OCI-LY3 (cell line): ENCODE measurements around the gene ARL4D.

ENCODE experiments used
- H2AFZ ChIP-seq: fragments of 200-600, 300-600 bp; shearing (Covaris generic); 2 replicates; pipeline ENCODE4 v1.6.0; 2014; ENCODE audit warnings: antibody characterized with exemption, low read depth, low read length
- H3K27ac ChIP-seq: fragments of 200-600, 300-600 bp; sonication (generic); 2 replicates; pipeline ENCODE4 v1.5.1; 2014; ENCODE audit warnings: mild to moderate bottlenecking, low read length, moderate library complexity, mixed read lengths
- H3K27me3 ChIP-seq: fragments of 200-600, 300-600 bp; sonication (generic); 2 replicates; pipeline ENCODE4 v1.6.1; 2014; ENCODE audit warnings: low read depth, low read length, mixed read lengths
- H3K36me3 ChIP-seq: fragments of 200-600, 300-600 bp; sonication (generic); replicated peaks from 2 replicates; pipeline ENCODE3; 2014; ENCODE audit warnings: low read depth, low read length, mixed read lengths
- H3K4me1 ChIP-seq: fragments of 300-600, 200-600 bp; sonication (generic); 2 replicates; pipeline ENCODE4 v1.6.1; 2014; ENCODE audit warnings: low read length, mixed read lengths
- H3K4me2 ChIP-seq: fragments of 200-600, 300-600 bp; sonication (generic); 2 replicates; pipeline ENCODE4 v1.6.1; 2014; ENCODE audit warnings: low read length, mixed read lengths
- H3K4me3 ChIP-seq: fragments of 300-600, 200-600 bp; sonication (generic); 2 replicates; pipeline ENCODE4 v1.5.1; 2014; ENCODE audit warnings: antibody characterized with exemption, mild to moderate bottlenecking, low read length, moderate library complexity
- H3K79me2 ChIP-seq: fragments of 300-600, 200-600 bp; shearing (Covaris generic); 2 replicates; pipeline ENCODE4 v1.6.1; 2014; ENCODE audit warnings: mild to moderate bottlenecking, low read length, mixed read lengths
- H3K9ac ChIP-seq: fragments of 300-600, 200-600 bp; shearing (Covaris generic); 2 replicates; pipeline ENCODE4 v1.6.0; 2014; ENCODE audit warnings: mild to moderate bottlenecking, low read length, moderate library complexity
- H3K9me3 ChIP-seq: fragments of 200-600, 300-600 bp; shearing (Covaris generic); 2 replicates; pipeline ENCODE4 v1.6.1; 2014; ENCODE audit warnings: low read length, mixed read lengths; ENCODE audit not compliant: insufficient read depth
- H4K20me1 ChIP-seq: fragments of 200-600, 300-600 bp; sonication (generic); 2 replicates; pipeline ENCODE4 v1.6.1; 2016; ENCODE audit warnings: low read length, mixed read lengths; ENCODE audit not compliant: insufficient read depth
- CTCF ChIP-seq: fragments of 200-600, 300-600 bp; sonication (generic); IDR thresholded peaks from 2 replicates; pipeline ENCODE4 v1.5.1; 2014; ENCODE audit warnings: antibody characterized with exemption, low read length, low read depth
- EZH2phosphoT487 ChIP-seq: fragments of 200-600 bp; shearing (Covaris generic); IDR thresholded peaks from 2 replicates; pipeline ENCODE4 v1.6.1; 2018; ENCODE audit warnings: antibody characterized with exemption, mixed run types, low read depth

The ARL4D gene

GRCh38 chr17:43402078-43402477, 3.3 kb downstream of the ARL4D start:
- TF ChIP-seq CTCF (no peak), EZH2phosphoT487 (no peak)
- H3K36me3 ChIP-seq: no peaks in the 10 kb centered on the region
- H3K79me2 ChIP-seq: no peaks in the 10 kb centered on the region
- no peak overlapping the region for H2AFZ ChIP-seq
- no peak overlapping the region for H3K27ac ChIP-seq
- no peak overlapping the region for H3K9ac ChIP-seq
- H3K4me2 ChIP-seq: no peak overlapping the region
- no peaks in the 10 kb centered on the region for H3K9me3 ChIP-seq
- H3K4me3 ChIP-seq: no peak overlapping the region
- H3K4me1 ChIP-seq: peaks cover 10% of the 10 kb centered on the region
- H4K20me1 ChIP-seq: no peaks in the 10 kb centered on the region
- H3K27me3 ChIP-seq: no peaks in the 10 kb centered on the region

GRCh38 chr17:43402567-43402966, 3.8 kb downstream of the ARL4D start:
- Histone ChIP-seq H3K79me2 (no peaks in the 10 kb centered on the region), H3K27ac (no peak overlapping the region), H2AFZ (no peak overlapping the region), H3K4me3 (no peak overlapping the region), H3K36me3 (no peaks in the 10 kb centered on the region), H3K9me3 (no peaks in the 10 kb centered on the region), H3K4me2 (no peak overlapping the region), H3K27me3 (peaks cover 3% of the 10 kb centered on the region; the same call in 1 of the 2 replicates), H3K9ac (no peak overlapping the region), H4K20me1 (no peaks in the 10 kb centered on the region), H3K4me1 (peaks cover 10% of the 10 kb centered on the region)
- no peak for TF ChIP-seq CTCF
- TF ChIP-seq EZH2phosphoT487: no peak

GRCh38 chr17:43403846-43404245, 5.1 kb downstream of the ARL4D start:
- H3K36me3 ChIP-seq: no peaks in the 10 kb centered on the region
- no peak overlapping the region for H3K27ac ChIP-seq
- no peaks in the 10 kb centered on the region for H4K20me1 ChIP-seq
- H3K9me3 ChIP-seq: no peaks in the 10 kb centered on the region
- H3K79me2 ChIP-seq: no peaks in the 10 kb centered on the region
- no peak for TF ChIP-seq EZH2phosphoT487
- TF ChIP-seq CTCF: no peak
- H3K4me1 ChIP-seq: peaks cover 6% of the 10 kb centered on the region
- H3K9ac ChIP-seq: no peak overlapping the region
- no peak overlapping the region for H3K4me3 ChIP-seq
- H3K4me2 ChIP-seq: no peak overlapping the region
- H2AFZ ChIP-seq: no peak overlapping the region
- peaks cover 9% of the 10 kb centered on the region; the same call in 1 of the 2 replicates for H3K27me3 ChIP-seq

- no peak overlapping the region for H3K9ac ChIP-seq
- no peak overlapping the region for H3K4me3 ChIP-seq
- H3K9me3 ChIP-seq: no peaks in the 10 kb centered on the region
- peaks cover 9% of the 10 kb centered on the region; the same call in 1 of the 2 replicates for H3K27me3 ChIP-seq
- H3K4me2 ChIP-seq: no peak overlapping the region
- no peak overlapping the region for H2AFZ ChIP-seq
- no peaks in the 10 kb centered on the region for H3K79me2 ChIP-seq
- peaks cover 3% of the 10 kb centered on the region for H3K4me1 ChIP-seq
- no peaks in the 10 kb centered on the region for H3K36me3 ChIP-seq
- no peak overlapping the region for H3K27ac ChIP-seq
- no peaks in the 10 kb centered on the region for H4K20me1 ChIP-seq
- no peak for TF ChIP-seq CTCF
- TF ChIP-seq EZH2phosphoT487: no peak
Measured at GRCh38 chr17:43405861-43406260, 7.1 kb downstream of the ARL4D start.
